NCI-H2107 treated with DMSO at 0.1 percent for 48 hours (cell line): ENCODE data around the gene ADNP.

ENCODE experiments used
- DNase-seq: peaks from one replicate; lab custom pipeline; 2025; ENCODE audit not compliant: unreplicated experiment; lab: John Stamatoyannopoulos, UW

ADNP gene

GRCh38 chr20:50852085-50852484 lies 79.2 kb downstream of the ADNP start:
- no peak for DNase-seq

GRCh38 chr20:50850721-50851286 lies 80.4 kb downstream of the ADNP start:
- no peak for DNase-seq

- no peak for DNase-seq
Observed at GRCh38 chr20:50848846-50849673, 82.2 kb downstream of the ADNP start.

GRCh38 chr20:50848341-50848808 lies 82.9 kb downstream of the ADNP start:
- no peak for DNase-seq

GRCh38 chr20:50845566-50846215 lies 85.5 kb downstream of the ADNP start:
- no peak for DNase-seq

GRCh38 chr20:50844430-50845100 lies 86.7 kb downstream of the ADNP start:
- no peak for DNase-seq

GRCh38 chr20:50843331-50844276 lies 87.6 kb downstream of the ADNP start:
- no peak for DNase-seq

- DNase-seq = no peak
Observed at GRCh38 chr20:50842821-50843220, 88.4 kb downstream of the ADNP start.
